Mucosa of stomach (tissue), 1 donor: Measurements from ENCODE around the gene ANKRD44.

Experiments used
- H3K27me3 ChIP-seq: one replicate; pipeline ENCODE4 v1.7.0; 2013; ENCODE audit warnings: mild to moderate bottlenecking, low read length; ENCODE audit not compliant: control insufficient read depth, insufficient read depth
- H3K36me3 ChIP-seq: one replicate; pipeline ENCODE4 v1.7.0; 2013; ENCODE audit warnings: low read length; ENCODE audit not compliant: control insufficient read depth, insufficient read depth
- H3K4me1 ChIP-seq: one replicate; pipeline ENCODE4 v1.7.0; 2013; ENCODE audit warnings: mild to moderate bottlenecking, low read length; ENCODE audit not compliant: control insufficient read depth, insufficient read depth
- H3K4me3 ChIP-seq: one replicate; pipeline ENCODE4 v1.7.0; 2013; ENCODE audit warnings: low read length
- H3K9ac ChIP-seq: one replicate; pipeline ENCODE4 v1.7.0; 2013; ENCODE audit warnings: mild to moderate bottlenecking, low read length, moderate library complexity
- H3K9me3 ChIP-seq: one replicate; pipeline ENCODE4 v1.7.0; 2013; ENCODE audit warnings: mild to moderate bottlenecking, low read length, moderate library complexity; ENCODE audit not compliant: control insufficient read depth
- donor health status: Pancreatic carcinoma.

Gene ANKRD44

DNA sequence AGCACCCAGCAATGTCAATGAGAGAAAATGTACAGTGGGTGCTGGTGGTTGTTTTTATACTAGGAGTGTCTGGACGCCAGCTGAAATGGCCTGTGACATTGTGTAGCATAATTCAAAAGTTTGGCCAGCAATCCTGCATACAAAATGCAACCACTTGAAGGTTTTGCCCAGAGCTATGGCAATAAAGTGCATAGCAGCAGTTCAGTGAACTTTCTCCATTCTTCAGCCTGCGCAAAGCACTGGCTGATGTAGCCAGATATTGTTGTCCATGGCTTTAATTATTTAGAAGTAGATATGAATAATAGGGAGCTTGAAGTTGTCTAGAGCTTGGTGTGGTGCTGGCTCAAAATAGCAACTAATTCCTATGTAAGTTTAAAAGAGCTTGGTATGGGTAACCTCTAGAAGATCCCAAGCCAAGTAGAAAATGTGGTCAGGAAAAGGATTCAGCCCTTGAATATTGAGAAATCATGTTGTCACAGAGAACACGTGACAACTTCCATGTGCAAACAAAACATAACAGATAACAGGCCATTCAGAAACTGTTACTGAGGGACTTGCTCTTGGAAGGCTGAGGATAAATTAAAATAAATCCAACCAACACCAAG, 350.7 kb downstream of the ANKRD44 start:
- Histone ChIP-seq H3K36me3 (no peaks in the 10 kb centered on the region), H3K4me1 (peaks cover 7% of the 10 kb centered on the region), H3K9ac (no peak overlapping the region), H3K27me3 (no peaks in the 10 kb centered on the region), H3K9me3 (no peaks in the 10 kb centered on the region), H3K4me3 (no peak overlapping the region)

- no peaks in the 10 kb centered on the region for H3K9me3 ChIP-seq
Observed at GRCh38 chr2:196959281-196959680, 351.3 kb downstream of the ANKRD44 start.

GRCh38 chr2:196957881-196958525, 352.6 kb downstream of the ANKRD44 start:
- Histone ChIP-seq H3K4me3 (no peak overlapping the region), H3K36me3 (no peaks in the 10 kb centered on the region), H3K9me3 (no peaks in the 10 kb centered on the region)

More at GRCh38 chr2:196959281-196959680, 351.3 kb downstream of the ANKRD44 start:
- no peaks in the 10 kb centered on the region for H3K36me3 ChIP-seq
- H3K4me3 ChIP-seq = no peak overlapping the region
- no peaks in the 10 kb centered on the region for H3K27me3 ChIP-seq
- H3K9ac ChIP-seq = no peak overlapping the region
- peaks cover 7% of the 10 kb centered on the region for H3K4me1 ChIP-seq

DNA sequence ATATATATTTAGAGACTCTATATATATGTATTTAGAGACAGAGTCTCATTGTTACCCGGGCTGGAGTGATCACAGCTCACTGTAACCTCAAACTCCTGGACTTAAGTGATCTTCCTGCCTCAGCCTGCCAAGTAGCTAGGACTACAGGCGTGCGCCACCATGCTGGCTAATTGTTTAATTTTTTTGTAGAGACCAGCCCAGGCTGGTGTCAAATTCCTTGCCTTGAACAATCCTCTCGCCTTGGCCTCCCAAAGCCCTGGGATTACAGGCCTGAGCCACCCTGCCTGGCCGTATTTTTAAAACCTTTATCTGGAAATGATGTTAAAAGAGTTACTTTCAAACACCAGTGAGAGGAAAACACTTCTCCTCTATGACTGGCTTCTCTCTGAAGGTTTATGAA, 353.1 kb downstream of the ANKRD44 start:
- Histone ChIP-seq H3K9ac (no peak overlapping the region), H3K27me3 (no peaks in the 10 kb centered on the region), H3K36me3 (no peaks in the 10 kb centered on the region), H3K4me1 (no peaks in the 10 kb centered on the region), H3K9me3 (no peaks in the 10 kb centered on the region), H3K4me3 (no peak overlapping the region)

More at GRCh38 chr2:196957881-196958525, 352.6 kb downstream of the ANKRD44 start:
- Histone ChIP-seq H3K4me1 (no peaks in the 10 kb centered on the region), H3K27me3 (no peaks in the 10 kb centered on the region), H3K9ac (no peak overlapping the region)

- no peaks in the 10 kb centered on the region for H3K4me1 ChIP-seq
- H3K9me3 ChIP-seq = no peaks in the 10 kb centered on the region
- H3K36me3 ChIP-seq = no peaks in the 10 kb centered on the region
- H3K4me3 ChIP-seq = no peak overlapping the region
- no peak overlapping the region for H3K9ac ChIP-seq
- no peaks in the 10 kb centered on the region for H3K27me3 ChIP-seq
Observed at GRCh38 chr2:196956069-196956468, 354.5 kb downstream of the ANKRD44 start.

DNA sequence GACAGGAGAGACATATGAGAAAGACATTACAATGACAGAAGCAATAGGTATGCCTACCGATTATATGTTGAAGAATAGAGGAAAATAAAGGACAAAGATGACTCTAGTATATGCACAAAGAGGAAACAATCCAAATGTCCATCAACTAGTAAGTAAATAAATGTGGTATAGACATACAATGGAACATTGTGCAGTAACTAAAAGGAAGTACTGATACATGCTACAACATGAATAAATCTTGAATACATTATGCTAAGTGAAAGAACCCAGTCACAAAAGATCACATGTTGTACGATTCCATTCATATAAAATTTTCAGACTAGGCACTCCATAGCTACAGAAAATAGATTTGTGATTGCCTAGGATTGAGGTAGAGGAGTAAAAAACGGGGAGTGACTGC, 355.5 kb downstream of the ANKRD44 start:
- Histone ChIP-seq H3K9me3 (no peaks in the 10 kb centered on the region), H3K4me3 (no peak overlapping the region), H3K27me3 (no peaks in the 10 kb centered on the region), H3K4me1 (no peaks in the 10 kb centered on the region), H3K9ac (no peak overlapping the region), H3K36me3 (no peaks in the 10 kb centered on the region)

GRCh38 chr2:196954001-196954400, 356.6 kb downstream of the ANKRD44 start:
- Histone ChIP-seq H3K9ac (no peak overlapping the region), H3K36me3 (no peaks in the 10 kb centered on the region), H3K4me3 (no peak overlapping the region), H3K27me3 (no peaks in the 10 kb centered on the region), H3K9me3 (no peaks in the 10 kb centered on the region), H3K4me1 (no peaks in the 10 kb centered on the region)

GRCh38 chr2:196952936-196953335, 357.6 kb downstream of the ANKRD44 start:
- Histone ChIP-seq H3K36me3 (no peaks in the 10 kb centered on the region), H3K27me3 (no peaks in the 10 kb centered on the region), H3K9me3 (no peaks in the 10 kb centered on the region), H3K4me3 (no peak overlapping the region), H3K4me1 (no peaks in the 10 kb centered on the region), H3K9ac (no peak overlapping the region)

GRCh38 chr2:196951973-196952372, 358.6 kb downstream of the ANKRD44 start:
- Histone ChIP-seq H3K27me3 (no peaks in the 10 kb centered on the region), H3K9ac (no peak overlapping the region), H3K9me3 (no peaks in the 10 kb centered on the region), H3K4me3 (no peak overlapping the region), H3K36me3 (no peaks in the 10 kb centered on the region), H3K4me1 (no peaks in the 10 kb centered on the region)

DNA sequence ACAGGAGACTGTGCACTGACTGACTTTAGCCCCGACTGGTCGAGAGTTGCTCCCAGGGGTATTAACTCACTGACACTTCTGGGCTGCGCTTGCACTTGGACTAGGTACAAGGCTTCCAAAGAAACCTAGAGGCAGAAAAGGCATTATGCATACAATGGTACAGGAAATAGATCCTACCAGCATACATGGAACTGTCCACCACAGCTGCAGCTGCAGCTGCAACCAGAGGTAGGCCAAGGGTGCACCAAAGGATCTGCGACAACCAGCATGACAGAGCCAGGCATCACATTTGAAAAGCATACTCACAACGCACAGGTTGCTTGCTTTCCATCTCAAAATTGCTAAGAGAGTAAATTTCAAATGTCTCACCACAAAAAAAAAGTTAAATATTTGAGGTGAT, 361.5 kb downstream of the ANKRD44 start:
- H3K27me3 ChIP-seq = no peaks in the 10 kb centered on the region
- H3K36me3 ChIP-seq = no peaks in the 10 kb centered on the region
- H3K9me3 ChIP-seq = no peaks in the 10 kb centered on the region
- H3K9ac ChIP-seq = no peak overlapping the region
- no peak overlapping the region for H3K4me3 ChIP-seq
- no peaks in the 10 kb centered on the region for H3K4me1 ChIP-seq

GRCh38 chr2:196944570-196944969, 366.0 kb downstream of the ANKRD44 start:
- Histone ChIP-seq H3K36me3 (no peaks in the 10 kb centered on the region), H3K4me1 (no peaks in the 10 kb centered on the region)

DNA sequence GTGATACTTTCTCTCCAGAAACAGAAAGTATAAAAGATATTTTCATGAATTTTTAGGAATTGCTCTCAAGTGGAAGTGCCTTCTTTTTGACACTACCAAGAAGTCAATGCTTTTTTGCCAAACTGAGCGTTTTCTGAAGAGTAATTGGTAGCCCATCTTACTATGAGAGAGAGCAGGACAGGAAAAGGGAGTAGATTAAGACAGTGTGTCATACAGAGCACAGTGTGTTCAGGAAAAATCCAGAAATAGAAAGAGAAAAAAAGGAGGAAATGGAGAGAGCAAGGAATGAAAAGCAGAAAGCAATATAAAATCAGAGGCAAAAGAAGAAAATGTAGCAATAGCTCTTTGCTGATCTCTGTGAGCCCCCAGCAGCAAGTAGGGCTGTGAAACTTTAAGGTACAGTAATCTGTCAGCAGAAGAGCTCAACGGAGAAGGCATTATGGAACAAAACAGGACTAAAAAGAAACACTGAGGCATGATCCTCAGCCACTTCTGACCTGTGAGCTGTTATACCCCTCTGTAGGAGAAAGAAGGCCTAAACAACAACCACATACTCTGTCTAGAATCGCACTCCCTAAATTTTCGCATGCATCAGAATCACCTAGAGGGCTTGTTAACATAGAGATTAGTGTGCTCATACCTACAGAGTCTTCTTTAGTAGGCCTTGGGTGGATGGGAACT, 369.0 kb downstream of the ANKRD44 start:
- Histone ChIP-seq H3K27me3 (no peaks in the 10 kb centered on the region), H3K36me3 (no peaks in the 10 kb centered on the region), H3K9ac (no peak overlapping the region), H3K4me3 (no peak overlapping the region), H3K9me3 (no peaks in the 10 kb centered on the region), H3K4me1 (no peaks in the 10 kb centered on the region)

More at GRCh38 chr2:196944570-196944969, 366.0 kb downstream of the ANKRD44 start:
- no peak overlapping the region for H3K4me3 ChIP-seq
- H3K9me3 ChIP-seq = no peaks in the 10 kb centered on the region
- no peaks in the 10 kb centered on the region for H3K27me3 ChIP-seq
- no peak overlapping the region for H3K9ac ChIP-seq
